Prostate gland (tissue), 2 donors: ENCODE results near the gene PRKCI.

Experiments used
- POLR2AphosphoS5 ChIP-seq: sonication (generic); formaldehyde crosslinking; IDR thresholded peaks from one replicate; pipeline ENCODE4 v1.6.1; 2017; ENCODE audit warnings: antibody characterized with exemption
- TF ChIP-seq, protein P1 (sequence below), 4 experiments: fragments of 200-600 bp in 2 of 4; fragments of 450-650 bp in 2 of 4; sonication (generic) in 2 of 4; IDR thresholded peaks; 1 replicate in 3 of 4; 2 replicates in 1 of 4; pipeline ENCODE4 v1.5.1; 2016 to 2019; ENCODE audit warnings: antibody characterized with exemption in 4 of 4, mild to moderate bottlenecking in 2 of 4, moderate library complexity in 2 of 4

DNA sequence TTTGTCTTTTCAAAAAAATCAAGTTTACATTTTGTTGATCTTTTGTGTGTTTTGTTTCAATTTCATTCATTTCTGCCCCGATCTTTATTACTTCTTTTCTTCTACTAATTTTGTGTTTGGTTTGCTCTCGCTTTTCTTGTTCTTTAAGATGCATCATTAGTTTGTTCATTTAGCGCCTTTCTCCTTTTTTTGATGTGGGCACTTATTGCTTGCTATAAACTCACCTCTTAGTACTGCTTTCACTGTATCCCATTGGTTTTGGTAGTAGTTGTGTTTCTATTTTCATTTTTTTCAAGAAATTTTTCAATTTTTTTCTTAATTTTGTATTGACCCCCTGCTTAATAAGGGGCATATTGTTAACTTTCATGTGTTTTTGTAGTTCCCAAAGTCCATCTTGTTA lies 34.4 kb downstream of the PRKCI start:
- TF ChIP-seq, protein P1, sequence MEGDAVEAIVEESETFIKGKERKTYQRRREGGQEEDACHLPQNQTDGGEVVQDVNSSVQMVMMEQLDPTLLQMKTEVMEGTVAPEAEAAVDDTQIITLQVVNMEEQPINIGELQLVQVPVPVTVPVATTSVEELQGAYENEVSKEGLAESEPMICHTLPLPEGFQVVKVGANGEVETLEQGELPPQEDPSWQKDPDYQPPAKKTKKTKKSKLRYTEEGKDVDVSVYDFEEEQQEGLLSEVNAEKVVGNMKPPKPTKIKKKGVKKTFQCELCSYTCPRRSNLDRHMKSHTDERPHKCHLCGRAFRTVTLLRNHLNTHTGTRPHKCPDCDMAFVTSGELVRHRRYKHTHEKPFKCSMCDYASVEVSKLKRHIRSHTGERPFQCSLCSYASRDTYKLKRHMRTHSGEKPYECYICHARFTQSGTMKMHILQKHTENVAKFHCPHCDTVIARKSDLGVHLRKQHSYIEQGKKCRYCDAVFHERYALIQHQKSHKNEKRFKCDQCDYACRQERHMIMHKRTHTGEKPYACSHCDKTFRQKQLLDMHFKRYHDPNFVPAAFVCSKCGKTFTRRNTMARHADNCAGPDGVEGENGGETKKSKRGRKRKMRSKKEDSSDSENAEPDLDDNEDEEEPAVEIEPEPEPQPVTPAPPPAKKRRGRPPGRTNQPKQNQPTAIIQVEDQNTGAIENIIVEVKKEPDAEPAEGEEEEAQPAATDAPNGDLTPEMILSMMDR (IDR thresholded peaks at IDR 0.05), result no peak
- no peak for TF ChIP-seq POLR2AphosphoS5
